ENCODE data around the gene CUL1. TPM values are rescaled to one million over a fixed set of nuclear protein-coding genes. Genes with fewer than 3 reads are reported as not detected.

The CUL1 gene
- total RNA-seq, 6 donors from 2014 or later: 29.0 to 65.0 (median 45.9) TPM

DNA sequence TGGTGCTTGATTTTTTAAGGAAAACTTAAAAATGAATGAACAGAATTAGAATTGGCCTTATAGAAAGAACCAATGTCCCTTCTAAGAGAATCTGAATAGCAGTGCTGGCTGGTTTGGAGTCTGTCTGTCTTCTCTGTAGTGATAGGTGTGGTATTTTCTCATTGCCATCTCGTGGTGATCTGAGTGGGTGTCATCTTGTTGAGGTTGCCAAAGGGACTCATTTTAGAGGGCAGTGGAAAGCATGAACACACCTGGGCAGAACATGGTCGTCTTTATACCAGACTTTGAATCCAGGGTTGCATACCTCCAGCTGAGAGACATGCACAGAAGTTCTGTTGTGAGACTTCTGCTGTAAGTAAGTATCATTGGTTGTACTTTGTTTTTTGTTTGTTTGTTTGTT, 15.8 kb downstream of the CUL1 start:
- Histone ChIP-seq H3K9me3 (no peaks in the 10 kb centered on the region), H3K27ac (no peak overlapping the region), H3K4me3 (no peak overlapping the region), H3K36me3 (no peaks in the 10 kb centered on the region), H3K27me3 (no peaks in the 10 kb centered on the region), H3K4me1 (peaks cover 25 to 54% (median 30%) of the 10 kb centered on the region in 4 donors)
- WGBS, 2 donors: 70 to 80% methylated on average over 2 of the region's 2 CpGs
- DNase-seq (no peak), ATAC-seq (ENCODE audit: low FRiP score in 2 of 2) (no peak)
- TF ChIP-seq POLR2AphosphoS5 (IDR thresholded peaks at IDR 0.05): no peak
- no peak for TF ChIP-seq POLR2A (IDR thresholded peaks at IDR 0.05)
- TF ChIP-seq, protein P1, sequence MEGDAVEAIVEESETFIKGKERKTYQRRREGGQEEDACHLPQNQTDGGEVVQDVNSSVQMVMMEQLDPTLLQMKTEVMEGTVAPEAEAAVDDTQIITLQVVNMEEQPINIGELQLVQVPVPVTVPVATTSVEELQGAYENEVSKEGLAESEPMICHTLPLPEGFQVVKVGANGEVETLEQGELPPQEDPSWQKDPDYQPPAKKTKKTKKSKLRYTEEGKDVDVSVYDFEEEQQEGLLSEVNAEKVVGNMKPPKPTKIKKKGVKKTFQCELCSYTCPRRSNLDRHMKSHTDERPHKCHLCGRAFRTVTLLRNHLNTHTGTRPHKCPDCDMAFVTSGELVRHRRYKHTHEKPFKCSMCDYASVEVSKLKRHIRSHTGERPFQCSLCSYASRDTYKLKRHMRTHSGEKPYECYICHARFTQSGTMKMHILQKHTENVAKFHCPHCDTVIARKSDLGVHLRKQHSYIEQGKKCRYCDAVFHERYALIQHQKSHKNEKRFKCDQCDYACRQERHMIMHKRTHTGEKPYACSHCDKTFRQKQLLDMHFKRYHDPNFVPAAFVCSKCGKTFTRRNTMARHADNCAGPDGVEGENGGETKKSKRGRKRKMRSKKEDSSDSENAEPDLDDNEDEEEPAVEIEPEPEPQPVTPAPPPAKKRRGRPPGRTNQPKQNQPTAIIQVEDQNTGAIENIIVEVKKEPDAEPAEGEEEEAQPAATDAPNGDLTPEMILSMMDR (IDR thresholded peaks at IDR 0.05): no peak
- no peak for TF ChIP-seq EP300 (IDR thresholded peaks at IDR 0.05)

DNA sequence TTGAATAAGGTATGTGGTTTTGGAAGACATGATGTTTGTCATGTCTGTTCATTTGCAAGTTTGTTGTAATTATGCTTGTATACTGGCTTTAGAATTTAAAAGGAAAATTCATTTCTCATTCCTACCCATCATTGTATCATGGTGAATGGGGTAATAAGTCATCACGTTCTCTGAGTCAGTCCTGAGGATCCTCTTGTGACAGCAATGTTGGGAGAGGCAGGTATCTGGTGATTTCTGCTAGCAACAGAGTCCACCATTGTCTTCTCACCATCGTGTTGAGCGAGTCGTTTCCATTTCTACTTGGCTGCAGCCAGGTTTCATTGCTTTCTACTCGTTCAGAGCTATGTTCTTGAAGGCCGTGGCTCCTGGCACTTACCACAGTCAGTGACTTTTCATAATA, 16.3 kb downstream of the CUL1 start:
- Histone ChIP-seq H3K4me1 (peaks cover 25 to 56% (median 34%) of the 10 kb centered on the region in 4 donors), H3K27me3 (no peaks in the 10 kb centered on the region), H3K36me3 (no peaks in the 10 kb centered on the region), H3K27ac (no peak overlapping the region), H3K9me3 (no peaks in the 10 kb centered on the region), H3K4me3 (no peak overlapping the region)
- ATAC-seq (ENCODE audit: low FRiP score in 2 of 2) (no peak), DNase-seq (no peak)
- TF ChIP-seq EP300 (IDR thresholded peaks at IDR 0.05): no peak
- TF ChIP-seq, protein P1 (IDR thresholded peaks at IDR 0.05): no peak
- TF ChIP-seq POLR2AphosphoS5 (IDR thresholded peaks at IDR 0.05): no peak
- no peak for TF ChIP-seq POLR2A (IDR thresholded peaks at IDR 0.05)
- WGBS, 2 donors: 90 to 96% methylated on average over 6 of the region's 6 CpGs

DNA sequence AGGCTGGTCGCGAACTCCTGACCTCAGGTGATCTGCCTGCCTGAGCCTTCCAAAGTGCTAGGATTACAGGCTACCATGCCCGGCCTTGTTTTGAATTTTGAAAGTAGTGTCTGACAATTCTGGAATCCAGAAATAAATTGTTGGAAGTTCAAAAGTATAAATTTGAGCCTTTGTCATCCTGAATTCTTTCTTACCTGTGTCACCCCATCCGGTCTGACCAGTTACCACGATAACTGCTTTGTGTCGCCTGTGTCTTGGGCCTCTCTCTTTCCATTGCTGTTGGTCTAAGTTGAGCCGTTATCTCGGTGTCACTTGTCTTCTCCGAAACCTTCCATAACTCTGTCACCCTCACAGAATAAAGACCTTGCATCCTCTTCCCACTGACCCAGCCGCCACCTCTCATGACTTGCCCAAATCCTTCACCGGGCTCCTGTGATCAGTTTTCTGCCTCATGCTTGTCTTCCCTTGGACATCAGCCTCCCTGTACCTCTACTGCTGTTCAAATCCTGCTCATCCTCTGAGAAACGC, 18.6 kb downstream of the CUL1 start:
- no peak overlapping the region for H3K4me3 ChIP-seq
- ATAC-seq (ENCODE audit: low FRiP score in 2 of 2) (no peak), DNase-seq (no peak)
- no peaks in the 10 kb centered on the region for H3K27me3 ChIP-seq
- peaks cover 24 to 61% (median 39%) of the 10 kb centered on the region in 4 donors for H3K4me1 ChIP-seq
- no peak overlapping the region for H3K27ac ChIP-seq
- no peaks in the 10 kb centered on the region for H3K9me3 ChIP-seq
- TF ChIP-seq POLR2A (IDR thresholded peaks at IDR 0.05) (no peak), POLR2AphosphoS5 (IDR thresholded peaks at IDR 0.05) (no peak), EP300 (IDR thresholded peaks at IDR 0.05) (no peak)
- TF ChIP-seq, protein P1 (IDR thresholded peaks at IDR 0.05): no peak
- 95% methylated on average over 12 of the region's 12 CpGs for WGBS, 2 donors
- no peaks in the 10 kb centered on the region for H3K36me3 ChIP-seq

DNA sequence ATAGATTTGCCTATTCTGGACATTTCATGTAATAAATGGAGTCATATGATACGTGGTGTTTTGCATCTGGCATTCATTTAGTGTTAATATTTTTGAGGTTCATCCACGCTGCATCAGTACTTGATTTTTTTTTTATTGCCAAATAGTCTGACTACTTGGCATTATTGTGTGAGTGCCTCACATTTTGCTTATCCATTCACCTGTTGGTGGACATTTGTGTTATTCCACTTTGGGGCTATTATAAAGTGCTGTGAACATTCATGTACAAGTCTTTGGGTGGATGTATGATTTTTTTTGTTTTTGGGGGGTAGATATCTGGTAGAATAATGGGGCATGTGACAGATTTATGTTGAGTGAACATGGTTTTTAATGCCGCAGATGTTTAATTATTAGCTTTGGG, 19.7 kb downstream of the CUL1 start:
- Histone ChIP-seq H3K4me3 (no peak overlapping the region), H3K9me3 (no peaks in the 10 kb centered on the region), H3K36me3 (no peaks in the 10 kb centered on the region), H3K27ac (no peak overlapping the region), H3K4me1 (peaks cover 25 to 59% (median 43%) of the 10 kb centered on the region in 4 donors), H3K27me3 (no peaks in the 10 kb centered on the region)
- no peak for DNase-seq
- TF ChIP-seq, protein P1 (IDR thresholded peaks at IDR 0.05): no peak
- TF ChIP-seq POLR2AphosphoS5 (IDR thresholded peaks at IDR 0.05) (no peak), EP300 (IDR thresholded peaks at IDR 0.05) (no peak), POLR2A (IDR thresholded peaks at IDR 0.05) (no peak)
- 91 to 95% methylated on average over 3 of the region's 3 CpGs for WGBS, 2 donors
- ATAC-seq (ENCODE audit: low FRiP score in 2 of 2): no peak

DNA sequence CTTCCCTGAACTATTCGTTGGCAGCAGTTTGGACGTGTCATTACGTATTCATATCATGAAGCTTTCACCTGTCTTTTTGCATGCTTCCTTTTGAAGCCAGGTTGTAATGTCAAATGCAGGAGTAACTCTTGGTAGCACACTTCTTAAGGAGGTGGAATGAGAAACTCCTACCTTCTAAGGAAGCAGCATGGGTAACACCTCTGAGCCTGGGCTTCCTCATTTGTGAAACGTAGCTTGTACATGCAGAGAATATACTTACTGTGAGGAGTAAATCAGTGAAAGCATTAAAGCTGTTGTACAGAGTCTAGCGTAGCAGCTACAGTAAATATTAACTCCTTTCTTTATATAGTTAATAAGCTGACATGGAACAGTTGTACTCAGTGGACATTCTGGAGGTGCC, 21.1 kb downstream of the CUL1 start:
- Histone ChIP-seq H3K4me3 (no peak overlapping the region), H3K27me3 (no peaks in the 10 kb centered on the region), H3K4me1 (peaks cover 29 to 63% (median 41%) of the 10 kb centered on the region in 4 donors), H3K27ac (no peak overlapping the region), H3K36me3 (no peaks in the 10 kb centered on the region), H3K9me3 (no peaks in the 10 kb centered on the region)
- TF ChIP-seq POLR2A (IDR thresholded peaks at IDR 0.05) (no peak), POLR2AphosphoS5 (IDR thresholded peaks at IDR 0.05) (no peak), EP300 (IDR thresholded peaks at IDR 0.05) (no peak)
- TF ChIP-seq, protein P1 (IDR thresholded peaks at IDR 0.05): no peak
- DNase-seq (no peak), ATAC-seq (ENCODE audit: low FRiP score in 2 of 2) (no peak)
- 77 to 84% methylated on average over 5 of the region's 5 CpGs for WGBS, 2 donors

Measured in upper lobe of left lung (tissue), 6 donors.